Adrenal gland (tissue), 12 donors: ENCODE measurements around the gene WBP1. TPM values are rescaled to one million over a fixed set of nuclear protein-coding genes. Genes with fewer than 3 reads are reported as not detected.

Experiments
- DNase-seq, 7 donors: peaks; one replicate each; pipeline ENCODE4 v3.0.0-alpha.2; 2019 to 2020
- H3K27ac ChIP-seq, 5 donors: fragments of 200-600 bp; sonication (generic) in 4 of 5; 1 replicate in 3 of 5; 2 replicates in 2 of 5; pipeline versions ENCODE4 v1.5.1 to v1.8.0; 2016 to 2020; ENCODE audit warnings: mild to moderate bottlenecking in 1 of 5
- H3K27me3 ChIP-seq: fragments of 200-600 bp; 2 replicates; pipeline ENCODE4 v1.8.0; 2021
- H3K36me3 ChIP-seq, 2 donors: fragments of 200-600 bp; replicated peaks in 1 of 2; 1 replicate in 1 of 2; 2 replicates in 1 of 2; pipeline versions ENCODE4 v1.5.1 to v1.8.0; 2018 to 2022
- H3K4me1 ChIP-seq, 2 donors: fragments of 200-600 bp; replicated peaks in 1 of 2; 1 replicate in 1 of 2; 2 replicates in 1 of 2; pipeline versions ENCODE4 v1.5.1 to v1.8.0; 2018 to 2021
- H3K4me3 ChIP-seq, 4 donors: fragments of 200-600 bp; sonication (generic) in 3 of 4; one replicate each; pipeline ENCODE4 v1.5.1; 2016 to 2018
- H3K9me3 ChIP-seq, 3 donors: fragments of 200-600 bp; sonication (generic) in 1 of 3; replicated peaks in 1 of 3; 1 replicate in 2 of 3; 2 replicates in 1 of 3; pipeline versions ENCODE4 v1.5.1 to v1.8.0; 2016 to 2021
- CTCF ChIP-seq, 6 experiments: fragments of 450-650 bp in 4 of 6; fragments of 200-600 bp in 2 of 6; sonication (generic) in 1 of 6; IDR thresholded peaks; 1 replicate in 5 of 6; 2 replicates in 1 of 6; pipeline versions ENCODE4 v1.5.1 to v1.8.0; 2016 to 2021; ENCODE audit warnings: antibody characterized with exemption in 6 of 6, mild to moderate bottlenecking in 2 of 6, moderate library complexity in 1 of 6
- POLR2A ChIP-seq, 2 donors: fragments of 450-650 bp; IDR thresholded peaks; one replicate each; pipeline ENCODE4 v1.6.1; 2017; ENCODE audit warnings: antibody characterized with exemption in 2 of 2, mild to moderate bottlenecking in 2 of 2, moderate library complexity in 1 of 2
- WGBS, 4 donors: extraction: QIAGEN DNeasy Blood & Tissue Kit in 2 of 4; methylation state at CpG; one replicate each; pipeline versions ENCODE4 v1.1.5 to v1.1.7; 2013 to 2017; 5-methylcytosine and 5-hydroxymethylcytosine counted together
- intact Hi-C, 2 donors: fragments of 100-400 bp; cut with DNase I; formaldehyde crosslinking; loops; one replicate each; pipeline versions ENCODE4 v1.14.1 to v1.15.0; 2022 to 2023
- polyA plus RNA-seq, 3 donors: library from polyadenylated mRNA; stranded (reverse); fragments of 200-250 nt in 2 of 3; fragments of 350-450 nt in 1 of 3; fragmentation: Illumina TruSeq in 1 of 3; extraction: RNeasy Lipid Tissue Mini Kit (QIAGEN cat#74804) in 1 of 3; gene quantifications; one replicate each; pipeline ENCODE4 v1.2.3, GENCODE V29; 2013 to 2014
- total RNA-seq, 9 donors: library from RNA; depleted of rRNA in 4 of 9; stranded (reverse); fragments of >200 nt in 4 of 9; fragments of 120-200 nt in 1 of 9; fragmentation: NEBNext Ultra II Directional in 1 of 9; extraction: Animal tissue kit (Norgen Biotek cat#: 25700) in 1 of 9; gene quantifications; one replicate each; pipeline versions ENCODE4 v1.1.0 to v1.2.4, GENCODE V29; 2013 to 2023
- donor health status: healthy with polysubstance abuse.
- donor health status: Bipolar disorder and iron deficiency.
- donor health status: DM: yes; HTN: yes; CAD: no.
- donor health status: DM: no; HTN: no; CAD: no.
- donor health status: DM: no; HTN: no; CAD: no.
- donor health status: DM: yes; HTN: yes; CAD: no.

WBP1 gene
- total and polyA plus RNA-seq, 12 donors, result 56.9 to 267 (median 115) TPM

GRCh38 chr2:74421221-74421870, 36.9 kb upstream of the WBP1 start, which contains the start of the genes C2orf81 and WDR54:
C2orf81 (minus strand) TSS chr2:74421619; CDS start chr2:74421560, 59 bp downstream.
WDR54 (plus strand) TSS chr2:74421730; CDS start chr2:74422154, 424 bp downstream.
- intact Hi-C loops, result no loop called here
- Histone ChIP-seq H3K27me3 (no peaks in the 10 kb centered on the region), H3K4me1 (peaks cover 5 to 6% of the 10 kb centered on the region in 2 donors), H3K27ac (peak within 1 kb of the TSS in 2 of 5 donors; percentile 77 to 85), H3K36me3 (peaks cover 0 to 7% of the 10 kb centered on the region in 2 donors), H3K4me3 (peak within 1 kb of the TSS; percentile 7 to 81 (median 58)), H3K9me3 (no peaks in the 10 kb centered on the region)
- no peak for TF ChIP-seq CTCF (IDR thresholded peaks at IDR 0.05)
- peak in 1 of 2 donors; percentile 5 for TF ChIP-seq POLR2A (IDR thresholded peaks at IDR 0.05)
- DNase-seq, result peak; percentile 76 to 93 (median 82)
- WGBS, 4 donors, result 0 to 2% (median 1%) methylated on average over 11 to 57 of the region's 57 CpGs

- no peak for DNase-seq
- WGBS, 4 donors, result 80 to 91% (median 87%) methylated on average over 7 to 9 of the region's 9 CpGs
- no peak overlapping the region for H3K4me3 ChIP-seq
- peaks cover 0 to 27% of the 10 kb centered on the region in 2 donors for H3K36me3 ChIP-seq
- intact Hi-C loops, result no loop called here
- no peaks in the 10 kb centered on the region for H3K9me3 ChIP-seq
- H3K27ac ChIP-seq, result no peak overlapping the region
- no peaks in the 10 kb centered on the region for H3K27me3 ChIP-seq
- peaks cover 5 to 6% of the 10 kb centered on the region in 2 donors for H3K4me1 ChIP-seq
- no peak for TF ChIP-seq POLR2A (IDR thresholded peaks at IDR 0.05)
- no peak for TF ChIP-seq CTCF (IDR thresholded peaks at IDR 0.05)
These were observed 34.8 kb upstream of the WBP1 start for GRCh38 chr2:74423231-74424095.

GRCh38 chr2:74424139-74424992, 33.9 kb upstream of the WBP1 start:
- Histone ChIP-seq H3K36me3 (peaks cover 0 to 36% of the 10 kb centered on the region in 2 donors), H3K4me3 (no peak overlapping the region), H3K4me1 (peaks cover 5 to 6% of the 10 kb centered on the region in 2 donors), H3K27ac (no peak overlapping the region), H3K9me3 (no peaks in the 10 kb centered on the region), H3K27me3 (no peaks in the 10 kb centered on the region)
- intact Hi-C loops, result no loop called here
- no peak for TF ChIP-seq CTCF (IDR thresholded peaks at IDR 0.05)
- TF ChIP-seq POLR2A (IDR thresholded peaks at IDR 0.05), result no peak
- DNase-seq, result no peak
- 58 to 77% (median 74%) methylated on average over 5 of the region's 5 CpGs for WGBS, 4 donors
